ENCODE data around the gene CD68. TPM values are rescaled to one million over a fixed set of nuclear protein-coding genes. Genes with fewer than 3 reads are reported as not detected.

CD68 gene
- total RNA-seq, 1 donor from 2014 or later = 1.1 TPM

DNA sequence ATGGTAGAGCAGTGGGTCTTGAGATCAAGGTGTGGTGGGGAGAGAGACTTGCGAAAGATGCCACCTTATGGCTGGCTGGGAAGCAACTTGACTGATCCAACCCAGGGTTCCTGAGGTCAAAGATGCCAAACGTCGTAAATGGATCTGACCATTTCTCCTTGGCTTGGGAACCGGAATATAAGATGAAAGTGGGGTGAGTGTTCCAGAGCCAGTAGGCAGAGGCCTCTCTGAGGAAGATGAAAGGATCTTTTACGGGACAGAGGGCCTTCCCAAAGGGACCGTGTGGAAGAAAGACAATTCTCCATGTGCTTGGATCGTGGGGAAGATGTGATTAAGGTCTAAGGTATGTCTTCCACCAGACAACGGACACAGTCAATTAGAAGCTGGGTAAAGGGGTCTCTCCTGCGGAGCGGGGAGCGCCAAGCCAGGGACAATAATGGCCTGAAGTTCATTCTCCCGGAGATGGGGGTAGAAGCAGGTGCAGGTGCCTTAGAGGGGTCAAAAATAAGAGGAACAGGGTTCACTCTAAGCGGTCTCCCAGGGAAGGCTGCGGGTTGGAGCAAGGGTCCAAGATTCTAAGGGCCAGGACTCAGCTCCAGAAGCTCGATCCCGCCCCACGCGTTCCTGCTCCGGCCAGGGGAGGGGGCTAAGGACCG lies 34.5 kb downstream of the CD68 start:
- peak overlapping the region; percentile 82 for H3K4me3 Mint-ChIP-seq (ENCODE audit: unreplicated experiment)
- DNase-seq (ENCODE audit: extremely low spot score, unreplicated experiment) = no peak

DNA sequence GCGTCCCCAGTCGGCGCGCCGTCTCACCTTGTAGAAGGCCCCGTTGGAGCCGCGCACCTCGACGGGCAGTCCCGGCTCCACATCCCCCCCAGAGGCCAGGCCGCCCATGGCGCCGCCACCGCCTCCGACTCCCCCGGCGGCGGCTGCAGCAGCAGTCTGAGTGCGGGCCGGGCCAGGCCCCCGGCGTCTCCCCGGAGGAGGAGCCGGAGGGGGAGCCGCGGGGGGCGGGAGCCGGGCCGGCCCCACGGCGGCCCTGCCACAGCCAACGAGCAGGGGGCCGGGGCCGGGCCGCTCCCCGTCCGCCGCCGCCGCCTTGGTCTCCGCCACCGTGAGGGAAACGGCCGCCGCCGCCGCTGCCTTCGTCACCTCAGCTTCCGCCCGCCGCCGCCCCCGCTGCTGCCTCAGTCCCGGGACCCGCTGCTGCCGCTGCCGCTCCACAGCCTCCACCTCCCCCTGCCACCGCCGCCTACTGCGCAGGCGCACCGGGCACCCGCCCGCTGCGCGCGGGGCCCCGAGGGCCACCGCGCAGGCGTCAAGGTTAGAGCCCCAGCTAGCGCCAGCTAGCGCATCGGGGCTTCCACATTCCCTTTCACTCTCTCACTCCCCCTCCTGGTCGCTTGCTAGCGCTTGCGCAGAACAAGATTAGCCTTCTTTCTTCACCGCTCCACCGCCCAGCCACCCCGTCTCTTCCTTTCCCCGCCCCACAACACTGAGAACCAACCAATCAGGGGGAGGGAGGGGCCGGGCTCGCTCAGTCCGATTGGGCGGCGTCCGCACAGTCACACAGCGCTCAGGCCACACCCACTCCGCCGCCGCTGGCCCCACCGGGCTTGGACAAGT lies 35.2 kb downstream of the CD68 start, which contains the start of gene FXR2:
TSS of gene FXR2 (minus strand) at position 473 of the 840 bp plus-strand sequence. CDS start at position 108, 365 bp downstream.
- DNase-seq (ENCODE audit: extremely low spot score, unreplicated experiment) = peak; percentile 100
- no peaks in the 10 kb centered on the region for H3K9me3 Mint-ChIP-seq (ENCODE audit: unreplicated experiment)
- H3K36me3 Mint-ChIP-seq (ENCODE audit: unreplicated experiment) = peaks cover 7% of the 10 kb centered on the region
- H3K4me1 Mint-ChIP-seq (ENCODE audit: unreplicated experiment) = peaks cover 38% of the 10 kb centered on the region
- H3K4me3 Mint-ChIP-seq (ENCODE audit: unreplicated experiment) = peak within 1 kb of the TSS; percentile 82
- TF ChIP-seq, protein P1, sequence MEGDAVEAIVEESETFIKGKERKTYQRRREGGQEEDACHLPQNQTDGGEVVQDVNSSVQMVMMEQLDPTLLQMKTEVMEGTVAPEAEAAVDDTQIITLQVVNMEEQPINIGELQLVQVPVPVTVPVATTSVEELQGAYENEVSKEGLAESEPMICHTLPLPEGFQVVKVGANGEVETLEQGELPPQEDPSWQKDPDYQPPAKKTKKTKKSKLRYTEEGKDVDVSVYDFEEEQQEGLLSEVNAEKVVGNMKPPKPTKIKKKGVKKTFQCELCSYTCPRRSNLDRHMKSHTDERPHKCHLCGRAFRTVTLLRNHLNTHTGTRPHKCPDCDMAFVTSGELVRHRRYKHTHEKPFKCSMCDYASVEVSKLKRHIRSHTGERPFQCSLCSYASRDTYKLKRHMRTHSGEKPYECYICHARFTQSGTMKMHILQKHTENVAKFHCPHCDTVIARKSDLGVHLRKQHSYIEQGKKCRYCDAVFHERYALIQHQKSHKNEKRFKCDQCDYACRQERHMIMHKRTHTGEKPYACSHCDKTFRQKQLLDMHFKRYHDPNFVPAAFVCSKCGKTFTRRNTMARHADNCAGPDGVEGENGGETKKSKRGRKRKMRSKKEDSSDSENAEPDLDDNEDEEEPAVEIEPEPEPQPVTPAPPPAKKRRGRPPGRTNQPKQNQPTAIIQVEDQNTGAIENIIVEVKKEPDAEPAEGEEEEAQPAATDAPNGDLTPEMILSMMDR (IDR thresholded peaks at IDR 0.05) = peak; percentile 62
- H3K27me3 Mint-ChIP-seq (ENCODE audit: unreplicated experiment) = no peaks in the 10 kb centered on the region
- H3K27ac Mint-ChIP-seq (ENCODE audit: unreplicated experiment) = peak within 1 kb of the TSS; percentile 92

More for the DNA sequence above, 34.5 kb downstream of the CD68 start:
- Mint-ChIP-seq H3K36me3 (ENCODE audit: unreplicated experiment) (peaks cover 11% of the 10 kb centered on the region), H3K27me3 (ENCODE audit: unreplicated experiment) (no peaks in the 10 kb centered on the region), H3K27ac (ENCODE audit: unreplicated experiment) (peak overlapping the region; percentile 83), H3K4me1 (ENCODE audit: unreplicated experiment) (peaks cover 42% of the 10 kb centered on the region), H3K9me3 (ENCODE audit: unreplicated experiment) (no peaks in the 10 kb centered on the region)
- TF ChIP-seq, protein P1 (IDR thresholded peaks at IDR 0.05) = no peak

DNA sequence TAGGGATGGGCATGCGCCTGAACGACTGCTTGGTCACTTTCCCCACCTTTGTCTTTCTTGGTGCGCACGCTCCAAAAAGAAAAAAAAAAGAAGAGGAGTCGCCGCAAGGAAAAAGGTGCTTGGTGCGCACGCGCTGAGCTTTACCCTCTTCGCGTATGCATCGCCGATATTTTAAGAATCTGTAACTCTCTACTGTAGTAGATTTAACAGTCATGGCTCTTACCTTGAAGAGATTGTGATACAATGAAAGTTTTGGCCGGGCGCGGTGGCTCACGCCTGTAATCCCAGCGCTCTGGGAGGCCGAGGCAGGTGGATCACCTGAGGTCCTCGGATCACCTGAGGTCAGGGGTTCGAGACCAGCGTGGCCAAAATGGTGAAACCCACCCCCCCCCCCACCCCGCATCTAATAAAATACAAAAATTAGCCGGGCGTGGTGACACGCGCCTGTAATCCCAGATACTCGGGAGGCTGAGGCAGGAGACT lies 35.9 kb downstream of the CD68 start:
- Mint-ChIP-seq H3K9me3 (ENCODE audit: unreplicated experiment) (no peaks in the 10 kb centered on the region), H3K4me3 (ENCODE audit: unreplicated experiment) (peak overlapping the region; percentile 75), H3K27ac (ENCODE audit: unreplicated experiment) (peak overlapping the region; percentile 92)

DNA sequence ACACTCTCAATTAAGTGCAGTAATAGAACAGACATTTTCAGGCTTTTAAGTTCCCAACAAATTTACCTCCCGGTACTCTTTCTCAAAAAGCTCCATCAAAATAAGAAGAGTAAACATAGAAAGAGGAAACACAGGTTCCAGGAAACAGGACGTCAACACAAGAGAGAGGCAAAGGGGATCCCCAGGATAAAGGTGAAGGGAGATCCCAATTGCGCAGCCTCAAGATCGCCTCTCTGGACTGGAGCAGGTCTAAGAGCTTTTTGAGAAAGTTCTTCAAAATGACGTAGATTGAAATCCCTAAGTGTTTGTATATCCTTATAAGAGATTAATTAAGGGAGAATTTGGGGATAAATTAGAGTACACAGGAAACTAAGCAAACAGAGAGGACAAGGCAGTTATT lies 39.2 kb downstream of the CD68 start:
- TF ChIP-seq, protein P1 (IDR thresholded peaks at IDR 0.05) = no peak
- Mint-ChIP-seq H3K27ac (ENCODE audit: unreplicated experiment) (no peak overlapping the region), H3K4me3 (ENCODE audit: unreplicated experiment) (no peak overlapping the region), H3K36me3 (ENCODE audit: unreplicated experiment) (no peaks in the 10 kb centered on the region), H3K27me3 (ENCODE audit: unreplicated experiment) (no peaks in the 10 kb centered on the region), H3K9me3 (ENCODE audit: unreplicated experiment) (no peaks in the 10 kb centered on the region), H3K4me1 (ENCODE audit: unreplicated experiment) (peaks cover 6% of the 10 kb centered on the region)
- no peak for DNase-seq (ENCODE audit: extremely low spot score, unreplicated experiment)

More for the DNA sequence above, 35.9 kb downstream of the CD68 start:
- DNase-seq (ENCODE audit: extremely low spot score, unreplicated experiment) = no peak
- TF ChIP-seq, protein P1 (IDR thresholded peaks at IDR 0.05) = no peak
- Mint-ChIP-seq H3K27me3 (ENCODE audit: unreplicated experiment) (no peaks in the 10 kb centered on the region), H3K4me1 (ENCODE audit: unreplicated experiment) (peaks cover 38% of the 10 kb centered on the region), H3K36me3 (ENCODE audit: unreplicated experiment) (peaks cover 7% of the 10 kb centered on the region)

DNA sequence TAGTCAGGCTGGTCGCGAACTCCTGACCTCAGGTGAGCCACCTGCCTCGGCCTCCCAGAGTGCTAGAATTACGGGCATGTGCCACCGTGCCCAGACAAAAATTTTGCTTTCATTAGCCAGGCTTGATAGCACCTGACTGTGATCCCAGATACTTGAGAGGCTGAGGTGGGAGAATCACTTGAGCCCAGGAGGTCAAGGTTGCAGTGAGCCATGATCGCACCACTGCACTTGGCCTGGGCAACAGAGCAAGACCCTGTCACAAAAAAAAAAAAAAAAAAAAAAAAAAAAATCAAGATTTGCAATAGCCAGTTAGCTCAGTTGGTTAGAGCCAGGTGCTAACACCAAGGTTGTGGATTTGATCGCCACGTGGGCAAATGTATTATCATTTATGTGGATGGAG lies 41.4 kb downstream of the CD68 start:
- DNase-seq (ENCODE audit: extremely low spot score, unreplicated experiment) = no peak
- Mint-ChIP-seq H3K36me3 (ENCODE audit: unreplicated experiment) (peaks cover 2% of the 10 kb centered on the region), H3K4me3 (ENCODE audit: unreplicated experiment) (no peak overlapping the region), H3K27ac (ENCODE audit: unreplicated experiment) (no peak overlapping the region), H3K4me1 (ENCODE audit: unreplicated experiment) (no peaks in the 10 kb centered on the region), H3K27me3 (ENCODE audit: unreplicated experiment) (no peaks in the 10 kb centered on the region), H3K9me3 (ENCODE audit: unreplicated experiment) (no peaks in the 10 kb centered on the region)
- TF ChIP-seq, protein P1 (IDR thresholded peaks at IDR 0.05) = no peak

Data from osteocyte (in vitro differentiated cells).